ENCODE data around the gene CPM.
"Not testable (repeated sequence)": the region's sequence is repeated elsewhere in the genome, so short reads cannot be mapped to it uniquely, and the experiment has no call there.

CPM gene

GRCh38 chr12:68853396-68854077, 79.4 kb downstream of the CPM start:
- FAIRE-seq: no peak
- DNase-seq (ENCODE audit: low spot score): no peak

- FAIRE-seq (no peak), DNase-seq (ENCODE audit: low spot score) (no peak)
Measured at GRCh38 chr12:68851592-68852306, 81.2 kb downstream of the CPM start.

GRCh38 chr12:68850390-68850789, 82.6 kb downstream of the CPM start:
- DNase-seq (ENCODE audit: low spot score) (no peak), FAIRE-seq (no peak)

GRCh38 chr12:68846811-68847210, 86.2 kb downstream of the CPM start:
- FAIRE-seq: no peak

GRCh38 chr12:68844788-68845695, 87.9 kb downstream of the CPM start:
- FAIRE-seq: no peak
- no peak for DNase-seq (ENCODE audit: low spot score)

More at GRCh38 chr12:68846811-68847210, 86.2 kb downstream of the CPM start:
- DNase-seq (ENCODE audit: low spot score): no peak

GRCh38 chr12:68844318-68844745, 88.6 kb downstream of the CPM start:
- DNase-seq (ENCODE audit: low spot score): no peak
- no peak for FAIRE-seq

GRCh38 chr12:68842784-68843567, 90.0 kb downstream of the CPM start:
- FAIRE-seq: no peak
- no peak for DNase-seq (ENCODE audit: low spot score)

- FAIRE-seq (no peak), DNase-seq (ENCODE audit: low spot score) (no peak)
Measured at GRCh38 chr12:68842123-68842522, 90.8 kb downstream of the CPM start.

- FAIRE-seq: no peak
- no peak for DNase-seq (ENCODE audit: low spot score)
Measured at GRCh38 chr12:68841717-68842116, 91.3 kb downstream of the CPM start.

GRCh38 chr12:68841175-68841574, 91.8 kb downstream of the CPM start:
- not testable (repeated sequence) for FAIRE-seq; DNase-seq (ENCODE audit: low spot score)

GRCh38 chr12:68839183-68840147, 93.5 kb downstream of the CPM start:
- FAIRE-seq: no peak
- DNase-seq (ENCODE audit: low spot score): no peak

- DNase-seq (ENCODE audit: low spot score) (no peak), FAIRE-seq (no peak)
Measured at GRCh38 chr12:68838046-68838886, 94.7 kb downstream of the CPM start.

- FAIRE-seq: no peak
- no peak for DNase-seq (ENCODE audit: low spot score)
Measured at GRCh38 chr12:68837215-68837614, 95.8 kb downstream of the CPM start.

GRCh38 chr12:68835333-68835908, 97.5 kb downstream of the CPM start:
- no peak for FAIRE-seq
- no peak for DNase-seq (ENCODE audit: low spot score)

- FAIRE-seq: no peak
- no peak for DNase-seq (ENCODE audit: low spot score)
Measured at GRCh38 chr12:68833508-68833907, 99.5 kb downstream of the CPM start.

GRCh38 chr12:68832504-68832867, 100.5 kb downstream of the CPM start:
- DNase-seq (ENCODE audit: low spot score) (no peak), FAIRE-seq (no peak)

- DNase-seq (ENCODE audit: low spot score) (no peak), FAIRE-seq (no peak)
Measured at GRCh38 chr12:68831751-68832503, 101.0 kb downstream of the CPM start.

GRCh38 chr12:68831272-68831671, 101.7 kb downstream of the CPM start:
- FAIRE-seq (no peak), DNase-seq (ENCODE audit: low spot score) (no peak)
